OCI-LY7 (cell line): ENCODE measurements around the gene HSF2BP. TPM values are rescaled to one million over a fixed set of nuclear protein-coding genes. Genes with fewer than 3 reads are reported as not detected.

ENCODE experiments used
- BruUV-seq: library from RNA; stranded (reverse); fragments of 400-500 nt; replicated peaks from 2 replicates; lab custom pipeline; 2021; lab: Mats Ljungman, UMichigan
- CTCF ChIA-PET: fragments of 300-600 bp; sonication (Branson Sonifier 250); formaldehyde crosslinking; loops from one replicate; lab custom pipeline; 2022; ENCODE audit warnings: antibody characterized with exemption; ENCODE audit not compliant: unreplicated experiment; lab: Charles Lee
- POLR2A ChIA-PET: fragments of 300-600 bp; sonication (Branson Sonifier 250); formaldehyde crosslinking; loops from one replicate; lab custom pipeline; 2022; ENCODE audit warnings: antibody characterized with exemption; lab: Charles Lee
- DNase-seq: peaks from one replicate; pipeline ENCODE4 v3.0.0-alpha.2; 2015; ENCODE audit warnings: low spot score
- H2AFZ ChIP-seq: fragments of 200-600 bp; sonication (generic), shearing (Covaris generic); 2 replicates; pipeline ENCODE4 v1.6.1; 2014; ENCODE audit warnings: mild to moderate bottlenecking, antibody characterized with exemption, low read length, moderate library complexity
- H3K27ac ChIP-seq: fragments of 200-600 bp; sonication (generic); 2 replicates; pipeline ENCODE4 v1.5.1; 2014; ENCODE audit warnings: mixed run types, low read depth, mild to moderate bottlenecking, moderate library complexity, low read length, inconsistent platforms; ENCODE audit not compliant: poor library complexity, severe bottlenecking
- H3K36me3 ChIP-seq: fragments of 200-600 bp; sonication (generic); 2 replicates; pipeline ENCODE4 v1.6.1; 2014; ENCODE audit warnings: mild to moderate bottlenecking, antibody characterized with exemption, low read length, moderate library complexity, mixed read lengths; ENCODE audit not compliant: insufficient read depth
- H3K4me1 ChIP-seq: fragments of 200-600 bp; sonication (generic); 2 replicates; pipeline ENCODE4 v1.5.1; 2014; ENCODE audit warnings: mild to moderate bottlenecking, low read length; ENCODE audit not compliant: insufficient read depth, poor library complexity, severe bottlenecking
- H3K4me2 ChIP-seq: fragments of 200-600 bp; sonication (generic); 2 replicates; pipeline ENCODE4 v1.6.1; 2014; ENCODE audit warnings: mild to moderate bottlenecking, low read length
- H3K4me3 ChIP-seq: fragments of 200-600 bp; sonication (generic); 2 replicates; pipeline ENCODE4 v1.5.1; 2014; ENCODE audit warnings: mild to moderate bottlenecking, low read depth, low read length; ENCODE audit not compliant: poor library complexity, severe bottlenecking
- H3K79me2 ChIP-seq: fragments of 200-600 bp; sonication (generic); 2 replicates; pipeline ENCODE4 v1.6.1; 2016; ENCODE audit warnings: low read depth, mild to moderate bottlenecking, low read length, moderate library complexity, mixed read lengths; ENCODE audit not compliant: insufficient read depth
- H3K9me2 ChIP-seq: fragments of 200-600 bp; sonication (generic); 2 replicates; pipeline ENCODE4 v1.6.1; 2016; ENCODE audit warnings: mild to moderate bottlenecking, low read length, mixed read lengths; ENCODE audit not compliant: insufficient read depth
- H3K9me3 ChIP-seq: fragments of 200-600 bp; sonication (generic); 2 replicates; pipeline ENCODE4 v1.6.1; 2014; ENCODE audit warnings: mild to moderate bottlenecking, mixed run types, low read length, mixed read lengths
- H4K20me1 ChIP-seq: fragments of 200-600 bp; sonication (generic); 2 replicates; pipeline ENCODE4 v1.6.1; 2014; ENCODE audit warnings: mild to moderate bottlenecking, antibody characterized with exemption, low read length, moderate library complexity, mixed read lengths; ENCODE audit not compliant: insufficient read depth
- EZH2phosphoT487 ChIP-seq: fragments of 200-600 bp; sonication (generic); IDR thresholded peaks from 2 replicates; pipeline ENCODE4 v1.6.1; 2018; ENCODE audit warnings: low read depth, borderline replicate concordance, mild to moderate bottlenecking, mixed run types, antibody characterized with exemption, low read length, moderate library complexity, mixed read lengths
- intact Hi-C: fragments of 100-400 bp; cut with micrococcal nuclease; formaldehyde crosslinking; loops from one replicate; pipeline ENCODE4 v1.10.0; 2022; ENCODE audit not compliant: unreplicated experiment
- total RNA-seq, 2 experiments: library from RNA; depleted of rRNA in 1 of 2; stranded (reverse); fragments of >200 nt in 1 of 2; shearing (Covaris generic) in 1 of 2; gene quantifications; 2 replicates each; pipeline ENCODE4 v1.2.3, GENCODE V29; 2014 to 2022
- TF ChIP-seq, protein P1 (sequence below): fragments of 200-600 bp; sonication (generic); conservative IDR thresholded peaks from 2 replicates; pipeline ENCODE4 v1.5.1; 2014; ENCODE audit warnings: mild to moderate bottlenecking, antibody characterized with exemption, low read length, moderate library complexity, mixed read lengths

Gene HSF2BP
- total RNA-seq, 2 experiments from 2014 or later, result 3.5 to 5.1 TPM

DNA sequence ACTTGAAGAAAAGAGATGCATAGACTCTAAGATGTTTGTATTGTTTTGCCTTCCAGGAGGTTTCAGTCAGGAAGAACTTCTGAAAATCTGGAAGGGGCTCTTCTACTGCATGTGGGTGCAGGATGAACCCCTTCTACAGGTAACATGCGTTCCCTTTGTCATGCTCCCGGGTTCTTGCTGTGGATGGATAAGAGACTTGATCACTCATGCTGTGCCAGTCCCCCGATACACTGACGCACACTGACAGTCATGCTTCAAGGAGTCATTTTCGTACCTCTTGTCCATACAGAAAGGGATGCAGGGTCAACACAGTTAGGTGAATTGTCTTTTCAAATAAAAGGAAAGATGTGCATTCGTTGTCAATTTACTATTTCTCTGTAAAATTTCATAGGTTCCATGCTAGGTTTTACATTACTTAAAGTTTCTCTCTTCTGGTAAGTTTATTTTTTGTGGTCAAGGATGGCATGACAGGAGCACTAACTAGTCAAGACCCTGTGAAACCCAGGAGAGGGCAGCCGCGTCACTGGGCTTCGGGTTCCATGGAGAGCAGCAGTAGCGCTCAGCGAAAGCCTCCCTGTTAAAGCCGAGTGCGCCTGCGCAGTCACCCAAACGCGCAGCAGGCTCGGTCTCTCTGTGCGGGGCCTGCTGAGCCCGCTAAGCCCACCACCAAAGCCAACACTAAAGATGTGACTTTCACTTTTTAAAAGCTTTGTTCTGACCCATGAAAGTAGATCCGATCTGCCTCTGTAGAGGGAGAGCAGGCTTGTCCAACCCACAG, 10.7 kb upstream of the HSF2BP start:
- Histone ChIP-seq H3K79me2 (peaks cover 60% of the 10 kb centered on the region), H4K20me1 (peaks cover 9% of the 10 kb centered on the region; the same call in 1 of the 2 replicates), H3K9me2 (no peaks in the 10 kb centered on the region), H3K4me3 (no peak overlapping the region), H3K4me1 (no peaks in the 10 kb centered on the region), H3K9me3 (no peaks in the 10 kb centered on the region), H2AFZ (no peak overlapping the region), H3K27ac (no peak overlapping the region), H3K4me2 (no peak overlapping the region), H3K36me3 (peaks cover 88% of the 10 kb centered on the region)
- TF ChIP-seq EZH2phosphoT487, result no peak
- TF ChIP-seq, protein P1, sequence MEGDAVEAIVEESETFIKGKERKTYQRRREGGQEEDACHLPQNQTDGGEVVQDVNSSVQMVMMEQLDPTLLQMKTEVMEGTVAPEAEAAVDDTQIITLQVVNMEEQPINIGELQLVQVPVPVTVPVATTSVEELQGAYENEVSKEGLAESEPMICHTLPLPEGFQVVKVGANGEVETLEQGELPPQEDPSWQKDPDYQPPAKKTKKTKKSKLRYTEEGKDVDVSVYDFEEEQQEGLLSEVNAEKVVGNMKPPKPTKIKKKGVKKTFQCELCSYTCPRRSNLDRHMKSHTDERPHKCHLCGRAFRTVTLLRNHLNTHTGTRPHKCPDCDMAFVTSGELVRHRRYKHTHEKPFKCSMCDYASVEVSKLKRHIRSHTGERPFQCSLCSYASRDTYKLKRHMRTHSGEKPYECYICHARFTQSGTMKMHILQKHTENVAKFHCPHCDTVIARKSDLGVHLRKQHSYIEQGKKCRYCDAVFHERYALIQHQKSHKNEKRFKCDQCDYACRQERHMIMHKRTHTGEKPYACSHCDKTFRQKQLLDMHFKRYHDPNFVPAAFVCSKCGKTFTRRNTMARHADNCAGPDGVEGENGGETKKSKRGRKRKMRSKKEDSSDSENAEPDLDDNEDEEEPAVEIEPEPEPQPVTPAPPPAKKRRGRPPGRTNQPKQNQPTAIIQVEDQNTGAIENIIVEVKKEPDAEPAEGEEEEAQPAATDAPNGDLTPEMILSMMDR, result no peak
- POLR2A ChIA-PET, result interaction anchor here (0.6 kb wide), 1 partner anchor 9 kb away, joined by 3 read pairs; no protein-coding TSS in a partner anchor
- BruUV-seq, result no TSS peak
- DNase-seq, result no peak
- CTCF ChIA-PET, result no interaction called here
- intact Hi-C loops, result loop anchor here (10.0 kb wide), 1 partner anchor 105 kb away; the partner anchor contains the start of gene CSTB

DNA sequence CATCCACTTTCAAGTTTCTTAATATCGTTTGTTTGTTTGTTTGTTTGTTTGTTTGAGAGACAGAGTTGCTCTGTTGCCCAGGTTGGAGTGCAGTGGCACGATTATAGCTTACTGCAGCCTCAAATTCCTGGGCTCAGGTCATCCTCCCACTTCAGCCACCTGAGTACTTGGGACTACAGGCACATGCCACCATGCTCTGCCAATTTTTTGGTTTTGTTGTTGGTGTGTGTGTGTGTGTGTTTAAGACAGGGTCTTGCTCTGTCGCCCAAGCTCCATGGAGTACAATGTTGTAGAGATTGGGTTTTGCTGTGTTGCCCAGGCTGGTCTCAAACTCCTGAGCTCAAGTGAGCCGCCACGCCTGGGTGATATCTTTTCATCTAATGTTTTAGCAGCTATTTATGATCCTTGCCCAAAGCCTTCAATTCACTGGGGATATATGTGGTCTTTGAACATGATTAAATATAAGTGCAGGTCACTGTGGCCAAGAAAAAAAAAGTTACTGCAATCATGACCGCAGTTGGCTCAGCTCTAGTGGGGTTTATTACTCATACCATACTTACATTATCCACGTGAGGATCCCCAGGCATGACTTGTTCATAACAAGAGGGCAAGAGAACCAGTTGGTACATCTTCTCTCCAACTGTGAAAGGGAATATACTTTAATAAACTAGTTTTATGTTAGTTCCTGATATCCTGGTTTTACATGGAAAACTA, 8.1 kb upstream of the HSF2BP start:
- intact Hi-C loops, result loop anchor here (10.0 kb wide), 1 partner anchor 107 kb away; the partner anchor contains the start of gene CSTB
- Histone ChIP-seq H2AFZ (no peak overlapping the region), H3K4me2 (no peak overlapping the region), H3K27ac (no peak overlapping the region), H3K4me1 (peaks cover under 1% of the 10 kb centered on the region), H4K20me1 (peaks cover 24% of the 10 kb centered on the region), H3K36me3 (peaks cover 89% of the 10 kb centered on the region), H3K79me2 (peaks cover 85% of the 10 kb centered on the region), H3K9me3 (no peaks in the 10 kb centered on the region), H3K9me2 (no peaks in the 10 kb centered on the region), H3K4me3 (no peak overlapping the region)
- BruUV-seq, result no TSS peak
- ChIA-PET CTCF (no interaction called here), POLR2A (interaction anchor here (0.5 kb wide), 1 partner anchor 112 kb away, joined by 3 read pairs; no protein-coding TSS in a partner anchor)
- no peak for TF ChIP-seq EZH2phosphoT487
- TF ChIP-seq, protein P1, result no peak
- DNase-seq, result no peak
